B cell (primary cell): ENCODE measurements around the gene RPTOR. TPM values are rescaled to one million over a fixed set of nuclear protein-coding genes. Genes with fewer than 3 reads are reported as not detected.

ENCODE experiments used
- ATAC-seq: fragments of 200-7000 bp; cut with Tn5 transposase; one replicate; pipeline ENCODE4 v1.10.0; 2021; ENCODE audit warnings: low read depth, mild to moderate bottlenecking, moderate number of reproducible peaks, moderate library complexity
- CTCF ChIA-PET: fragments of 350-600 bp; sonication (Branson Sonifier 250); formaldehyde crosslinking; loops from one replicate; lab custom pipeline; 2021; ENCODE audit warnings: antibody characterized with exemption, inconsistent platforms; lab: Charles Lee
- POLR2A ChIA-PET: fragments of 350-600 bp; sonication (Branson Sonifier 250); formaldehyde crosslinking; loops from one replicate; lab custom pipeline; 2021; ENCODE audit warnings: antibody characterized with exemption; lab: Charles Lee
- DNase-seq: peaks from one replicate; pipeline ENCODE4 v3.0.0; 2013
- H2AFZ ChIP-seq: 2 replicates; pipeline ENCODE4 v1.6.1; 2012; ENCODE audit warnings: mild to moderate bottlenecking, low read depth, low read length; ENCODE audit not compliant: insufficient read depth, poor library complexity, severe bottlenecking
- H3K27ac ChIP-seq, 2 donors: 1 replicate in 1 of 2; 2 replicates in 1 of 2; pipeline ENCODE4 v1.5.1; 2012 to 2013; ENCODE audit warnings: low read length in 2 of 2, mild to moderate bottlenecking in 2 of 2, moderate library complexity in 1 of 2
- H3K27me3 ChIP-seq, 4 experiments: fragments of 200-600 bp in 1 of 4; sonication (generic) in 1 of 4; replicated peaks in 1 of 4; 1 replicate in 2 of 4; 2 replicates in 2 of 4; pipeline versions ENCODE4 v1.6.1 to v1.7.0; 2013 to 2016; ENCODE audit warnings: low read length in 3 of 4, mild to moderate bottlenecking in 2 of 4, mixed read lengths in 1 of 4, moderate library complexity in 1 of 4; ENCODE audit not compliant: insufficient read depth in 4 of 4, control insufficient read depth in 3 of 4; ENCODE audit errors: control extremely low read depth in 1 of 4
- H3K36me3 ChIP-seq, 2 experiments: replicated peaks in 1 of 2; 1 replicate in 1 of 2; 2 replicates in 1 of 2; pipeline versions ENCODE4 v1.6.1 to v1.7.1; 2013; ENCODE audit warnings: low read length in 1 of 2; ENCODE audit not compliant: insufficient read depth in 2 of 2, control insufficient read depth in 1 of 2; ENCODE audit errors: control extremely low read depth in 1 of 2, extremely low read depth in 1 of 2
- H3K4me1 ChIP-seq, 2 donors: fragments of 200-600 bp in 1 of 2; sonication (generic) in 1 of 2; 1 replicate in 1 of 2; 2 replicates in 1 of 2; pipeline versions ENCODE4 v1.5.1 to v1.6.1; 2013 to 2017; ENCODE audit warnings: low read length in 2 of 2; ENCODE audit not compliant: control insufficient read depth in 2 of 2, insufficient read depth in 2 of 2
- H3K4me2 ChIP-seq: replicated peaks from 2 replicates; pipeline ENCODE3; 2012; ENCODE audit warnings: mild to moderate bottlenecking, low read depth, low read length; ENCODE audit not compliant: poor library complexity, severe bottlenecking
- H3K4me3 ChIP-seq, 5 experiments: fragments of 200-600 bp in 1 of 5; sonication (generic) in 1 of 5; 1 replicate in 3 of 5; 2 replicates in 2 of 5; pipeline versions ENCODE4 v1.5.1 to v1.7.0; 2011 to 2016; ENCODE audit warnings: low read length in 4 of 5, mild to moderate bottlenecking in 4 of 5, low read depth in 2 of 5, control low read depth in 1 of 5, moderate library complexity in 1 of 5; ENCODE audit not compliant: insufficient read depth in 1 of 5; ENCODE audit errors: control extremely low read depth in 1 of 5, extremely low read depth in 1 of 5
- H3K79me2 ChIP-seq: fragments of 200-600 bp; sonication (generic); one replicate; pipeline ENCODE4 v1.6.0; 2016; ENCODE audit warnings: low read length; ENCODE audit not compliant: control insufficient read depth, insufficient read depth
- H3K9ac ChIP-seq: fragments of 200-600 bp; sonication (generic); 2 replicates; pipeline ENCODE4 v1.6.1; 2017; ENCODE audit warnings: mild to moderate bottlenecking, low read length, moderate library complexity
- H3K9me3 ChIP-seq, 3 donors: one replicate each; pipeline versions ENCODE4 v1.6.1 to v1.7.1; 2013; ENCODE audit warnings: low read length in 2 of 3; ENCODE audit not compliant: control insufficient read depth in 2 of 3, insufficient read depth in 1 of 3; ENCODE audit errors: control extremely low read depth in 1 of 3
- H4K20me1 ChIP-seq: 2 replicates; pipeline ENCODE4 v1.6.0; 2012; ENCODE audit warnings: mild to moderate bottlenecking, low read length; ENCODE audit not compliant: insufficient read depth, control insufficient read depth, poor library complexity, severe bottlenecking
- H3K27ac Mint-ChIP-seq: one replicate; pipeline ENCODE4 v1.8.0; 2021; ENCODE audit warnings: mixed read lengths
- H3K27me3 Mint-ChIP-seq: one replicate; pipeline ENCODE4 v1.8.0; 2021; ENCODE audit warnings: mixed read lengths
- H3K4me1 Mint-ChIP-seq: one replicate; pipeline ENCODE4 v1.8.0; 2021; ENCODE audit warnings: mixed read lengths
- H3K4me3 Mint-ChIP-seq: one replicate; pipeline ENCODE4 v1.8.0; 2021; ENCODE audit warnings: mixed read lengths
- H3K9me3 Mint-ChIP-seq: one replicate; pipeline ENCODE4 v1.8.0; 2022; ENCODE audit warnings: mixed read lengths; ENCODE audit not compliant: insufficient read depth
- CTCF ChIP-seq: fragments of 200-600 bp; IDR thresholded peaks from one replicate; pipeline ENCODE4 v1.8.0; 2022; ENCODE audit warnings: antibody characterized with exemption, mild to moderate bottlenecking
- EZH2 ChIP-seq: IDR thresholded peaks from 2 replicates; pipeline ENCODE4 v1.6.1; 2012; ENCODE audit warnings: borderline replicate concordance, low read depth, mild to moderate bottlenecking, moderate library complexity, low read length; ENCODE audit not compliant: insufficient read depth, poor library complexity, severe bottlenecking
- WGBS: methylation state at CpG from one replicate; pipeline ENCODE4 v1.1.5; 2013; ENCODE audit warnings: missing lambda C conversion rate; ENCODE audit not compliant: insufficient coverage; 5-methylcytosine and 5-hydroxymethylcytosine counted together
- intact Hi-C: fragments of 100-400 bp; cut with micrococcal nuclease; formaldehyde crosslinking; loops from one replicate; pipeline ENCODE4 v1.10.0; 2022
- polyA plus RNA-seq: library from polyadenylated mRNA; depleted of rRNA; stranded (reverse); fragments of >200 nt; gene quantifications from 2 replicates; pipeline ENCODE4 v1.2.3, GENCODE V29; 2012
- total RNA-seq, 2 donors: library from RNA; stranded (reverse); fragments of 120-200 nt in 1 of 2; gene quantifications; 1 replicate in 1 of 2; 2 replicates in 1 of 2; pipeline versions ENCODE4 v1.2.3 to v1.2.4, GENCODE V29; 2013 to 2022

The RPTOR gene
- total and polyA plus RNA-seq, 2 donors (not counting 1 experiment from before 2014, with no cell fraction given) = 13.4 to 58.8 TPM

GRCh38 chr17:80890196-80890920, 345.7 kb downstream of the RPTOR start:
- Histone ChIP-seq H3K4me2 (no peak overlapping the region), H3K4me1 (peaks cover 8 to 32% of the 10 kb centered on the region in 2 donors), H3K4me3 (no peak overlapping the region), H3K27ac (no peak overlapping the region), H3K79me2 (peaks cover 13% of the 10 kb centered on the region), H4K20me1 (no peaks in the 10 kb centered on the region), H3K36me3 (peaks cover 0 to 32% of the 10 kb centered on the region in 2 experiments), H3K27me3 (no peaks in the 10 kb centered on the region), H3K9me3 (no peaks in the 10 kb centered on the region), H2AFZ (no peak overlapping the region), H3K9ac (no peak overlapping the region)
- Mint-ChIP-seq H3K27ac (no peak overlapping the region), H3K4me1 (peaks cover 21% of the 10 kb centered on the region), H3K27me3 (no peaks in the 10 kb centered on the region), H3K4me3 (no peak overlapping the region), H3K9me3 (no peaks in the 10 kb centered on the region)
- TF ChIP-seq EZH2 = no peak
- TF ChIP-seq CTCF = no peak
- DNase-seq (no peak), ATAC-seq (no peak)
- ChIA-PET POLR2A (interaction anchor here (0.7 kb wide), 1 partner anchor 80 kb away, joined by 6 read pairs; no protein-coding TSS in a partner anchor), CTCF (interaction anchor here (0.7 kb wide), 1 partner anchor 9 kb away, joined by 4 read pairs; no protein-coding TSS in a partner anchor)
- intact Hi-C loops = no loop called here
- WGBS = 97% methylated on average over 30 of the region's 31 CpGs

GRCh38 chr17:80890921-80891396, 346.3 kb downstream of the RPTOR start:
- Histone ChIP-seq H3K9me3 (no peaks in the 10 kb centered on the region), H2AFZ (no peak overlapping the region), H3K79me2 (peaks cover 13% of the 10 kb centered on the region), H3K27me3 (no peaks in the 10 kb centered on the region), H3K4me2 (no peak overlapping the region), H3K4me1 (peaks cover 8 to 28% of the 10 kb centered on the region in 2 donors), H3K27ac (no peak overlapping the region), H3K9ac (no peak overlapping the region), H3K4me3 (no peak overlapping the region), H4K20me1 (no peaks in the 10 kb centered on the region), H3K36me3 (peaks cover 0 to 32% of the 10 kb centered on the region in 2 experiments)
- no peak for DNase-seq
- no peak for ATAC-seq
- intact Hi-C loops = no loop called here
- no peaks in the 10 kb centered on the region for H3K9me3 Mint-ChIP-seq
- H3K4me1 Mint-ChIP-seq = peaks cover 18% of the 10 kb centered on the region
- H3K4me3 Mint-ChIP-seq = no peak overlapping the region
- 95% methylated on average over 15 of the region's 18 CpGs for WGBS
- POLR2A ChIA-PET = interaction anchor here (0.6 to 0.7 kb wide), 2 partner anchors 79 to 273 kb away, joined by 3 to 6 read pairs; no protein-coding TSS in a partner anchor
- no peaks in the 10 kb centered on the region for H3K27me3 Mint-ChIP-seq
- H3K27ac Mint-ChIP-seq = peak overlapping the region; percentile 82
- TF ChIP-seq EZH2 (no peak), CTCF (no peak)
- CTCF ChIA-PET = interaction anchor here (0.7 to 1.7 kb wide), 2 partner anchors 9 to 79 kb away, joined by 4 read pairs; no protein-coding TSS in a partner anchor
